Measurements from ENCODE around the gene ANKRD26. TPM values are rescaled to one million over a fixed set of nuclear protein-coding genes. Genes with fewer than 3 reads are reported as not detected.

The ANKRD26 gene
- 1 to 10 TPM in 1 of 3 donors, under 1 TPM in 2; 0.27 to 2.0 (median 0.99) TPM for polyA plus RNA-seq

DNA sequence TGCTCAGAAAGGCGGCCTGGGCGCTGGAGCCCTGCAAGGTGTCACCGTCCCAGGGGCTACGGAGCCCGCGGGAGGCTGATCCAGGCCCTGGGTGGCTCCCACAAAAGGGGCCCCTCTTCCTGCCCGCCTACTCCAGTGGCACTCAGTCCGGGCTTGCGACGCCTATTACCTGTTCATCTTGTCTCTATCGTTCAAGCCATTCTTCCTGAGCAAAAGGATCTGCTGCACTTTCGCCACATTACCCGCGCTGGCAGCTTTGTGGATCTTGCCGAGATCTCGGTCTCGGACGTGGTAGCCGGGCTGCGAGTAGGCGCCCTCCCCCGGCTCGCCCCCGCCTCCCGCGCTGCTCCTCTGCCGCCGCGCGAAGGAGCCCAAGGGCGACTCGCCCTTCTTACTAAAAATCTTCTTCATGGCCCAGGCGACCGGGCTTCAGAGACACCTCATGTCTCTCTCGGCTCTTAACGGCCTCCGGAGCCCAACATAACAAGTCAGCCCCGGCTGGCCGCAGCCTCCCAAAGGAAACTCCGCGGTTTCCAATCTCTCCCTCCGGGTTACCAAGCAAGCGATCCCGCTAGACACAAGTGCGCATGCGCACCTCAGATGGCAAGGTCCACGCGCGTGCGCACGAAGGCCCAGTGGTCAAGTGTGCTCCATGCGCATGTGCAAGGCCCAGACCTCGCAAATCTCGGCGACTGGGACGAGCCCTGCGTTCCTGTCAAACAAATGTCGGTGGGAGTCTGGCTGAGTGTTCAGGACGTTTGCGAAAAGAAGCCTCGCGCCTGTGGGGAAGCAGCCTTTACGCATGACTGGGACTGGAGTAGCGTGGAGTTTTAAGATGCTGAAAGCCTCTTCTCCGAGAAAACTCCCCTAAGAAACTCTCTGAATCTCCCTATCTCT is at the start of gene ANKRD26:
TSS of gene ANKRD26 (minus strand) at position 579 of the 897 bp plus-strand sequence. CDS start at position 411, 168 bp downstream.
- H3K9me3 Mint-ChIP-seq, result no peaks in the 10 kb centered on the region
- H3K27ac Mint-ChIP-seq, result peak within 1 kb of the TSS; percentile 87 to 96 (median 94)
- H3K27me3 Mint-ChIP-seq (ENCODE audit: low read depth in 3 of 3), result peaks cover 9 to 15% (median 10%) of the 10 kb centered on the region in 3 donors
- peak within 1 kb of the TSS; percentile 85 to 95 (median 91) for H3K4me3 Mint-ChIP-seq
- H3K4me1 Mint-ChIP-seq, result peaks cover 35 to 39% of the 10 kb centered on the region in 2 donors
- H3K36me3 Mint-ChIP-seq, result peaks cover 0 to 3% (median 0%) of the 10 kb centered on the region in 3 donors
- DNase-seq, result peak; percentile 97

- H3K4me3 Mint-ChIP-seq, result no peak overlapping the region
- peaks cover 14 to 29% (median 21%) of the 10 kb centered on the region in 3 donors for H3K36me3 Mint-ChIP-seq
- H3K9me3 Mint-ChIP-seq, result no peaks in the 10 kb centered on the region
- H3K27me3 Mint-ChIP-seq (ENCODE audit: low read depth in 3 of 3), result peaks cover 0 to 4% (median 0%) of the 10 kb centered on the region in 3 donors
- DNase-seq, result no peak
- H3K4me1 Mint-ChIP-seq, result peaks cover 23 to 64% of the 10 kb centered on the region in 2 donors
- peak overlapping the region in 1 of 6 donors; percentile 28 for H3K27ac Mint-ChIP-seq
These were observed 47.4 kb upstream of the ANKRD26 start for GRCh38 chr10:27147701-27148100.

DNA sequence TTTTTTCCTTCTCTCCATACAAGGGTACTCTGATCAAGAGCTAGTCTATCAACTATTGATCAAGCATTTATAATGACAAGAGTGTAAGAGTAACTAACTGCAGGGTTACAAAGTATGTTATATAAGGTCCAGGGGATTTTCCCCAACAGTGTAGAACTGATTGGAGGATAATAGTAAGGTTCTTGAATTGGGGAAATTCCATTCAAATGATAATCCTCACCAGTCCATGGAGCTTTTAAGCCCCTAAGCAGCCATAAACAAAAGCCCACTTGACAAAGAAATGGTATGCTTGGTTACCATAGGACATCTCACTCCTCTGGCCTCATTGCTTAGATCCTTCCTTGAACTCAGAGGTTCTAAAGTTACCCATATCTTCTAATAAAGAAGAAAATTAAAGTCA is 45.6 kb upstream of the ANKRD26 start:
- no peak overlapping the region for H3K4me3 Mint-ChIP-seq
- peaks cover 13 to 47% of the 10 kb centered on the region in 2 donors for H3K4me1 Mint-ChIP-seq
- peak overlapping the region in 1 of 6 donors; percentile 34 for H3K27ac Mint-ChIP-seq
- no peak for DNase-seq
- no peaks in the 10 kb centered on the region for H3K9me3 Mint-ChIP-seq
- peaks cover 11 to 35% (median 22%) of the 10 kb centered on the region in 3 donors for H3K36me3 Mint-ChIP-seq
- H3K27me3 Mint-ChIP-seq (ENCODE audit: low read depth in 3 of 3), result peaks cover 0 to 4% (median 3%) of the 10 kb centered on the region in 3 donors

DNA sequence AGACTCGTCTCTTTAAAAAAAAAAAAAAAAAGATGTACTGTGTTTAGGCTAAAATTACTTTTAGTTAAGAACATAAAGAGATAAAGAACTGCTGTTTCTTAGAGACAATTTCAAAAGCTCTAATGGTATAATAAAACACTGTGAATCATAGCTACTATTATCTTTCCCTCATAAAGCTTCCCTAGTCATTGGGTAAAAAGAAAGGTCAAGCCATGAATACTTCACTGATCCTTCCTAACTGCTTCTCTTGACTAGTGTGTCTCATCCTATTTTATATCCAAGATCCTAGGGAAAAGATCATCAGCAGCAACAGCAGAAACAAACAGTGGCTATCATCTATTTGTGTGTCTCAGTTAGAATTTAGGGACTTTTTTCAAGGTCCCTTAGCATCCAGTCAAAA is 43.4 kb upstream of the ANKRD26 start:
- no peaks in the 10 kb centered on the region for H3K9me3 Mint-ChIP-seq
- DNase-seq, result no peak
- H3K27ac Mint-ChIP-seq, result no peak overlapping the region
- no peak overlapping the region for H3K4me3 Mint-ChIP-seq
- peaks cover 0 to 7% (median 5%) of the 10 kb centered on the region in 3 donors for H3K27me3 Mint-ChIP-seq (ENCODE audit: low read depth in 3 of 3)
- H3K4me1 Mint-ChIP-seq, result peaks cover 6 to 30% of the 10 kb centered on the region in 2 donors
- peaks cover 15 to 38% (median 22%) of the 10 kb centered on the region in 3 donors for H3K36me3 Mint-ChIP-seq

- H3K36me3 Mint-ChIP-seq, result peaks cover 5 to 23% (median 18%) of the 10 kb centered on the region in 3 donors
- H3K9me3 Mint-ChIP-seq, result no peaks in the 10 kb centered on the region
- H3K4me1 Mint-ChIP-seq, result no peaks in the 10 kb centered on the region
- DNase-seq, result no peak
- peaks cover 0 to 5% (median 3%) of the 10 kb centered on the region in 3 donors for H3K27me3 Mint-ChIP-seq (ENCODE audit: low read depth in 3 of 3)
- H3K27ac Mint-ChIP-seq, result no peak overlapping the region
- no peak overlapping the region for H3K4me3 Mint-ChIP-seq
These were observed 38.0 kb upstream of the ANKRD26 start for GRCh38 chr10:27138277-27138676.

DNA sequence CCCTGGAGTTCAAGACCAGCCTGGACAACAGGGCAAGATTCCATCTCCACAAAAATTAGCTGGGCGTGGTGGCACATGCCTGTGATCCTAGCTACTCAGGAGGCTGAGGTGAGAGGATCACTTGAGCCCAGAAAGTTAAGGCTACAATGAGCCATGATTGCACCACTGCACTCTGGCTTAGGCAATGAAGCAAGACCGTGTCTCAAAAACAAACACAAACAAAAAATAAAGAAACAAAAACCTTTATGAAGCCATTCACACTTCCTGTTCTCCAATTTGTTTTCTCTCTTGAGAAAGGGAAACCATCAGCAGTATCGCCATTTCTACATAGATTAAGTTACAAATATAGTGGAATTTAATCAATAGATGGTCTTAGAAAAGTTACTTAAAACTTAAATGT is 34.1 kb upstream of the ANKRD26 start:
- Mint-ChIP-seq H3K9me3 (no peaks in the 10 kb centered on the region), H3K36me3 (peaks cover 23 to 38% (median 36%) of the 10 kb centered on the region in 3 donors), H3K27me3 (ENCODE audit: low read depth in 3 of 3) (peaks cover 0 to 2% (median 0%) of the 10 kb centered on the region in 3 donors), H3K4me1 (peaks cover 0 to 5% of the 10 kb centered on the region in 2 donors), H3K27ac (peak overlapping the region in 1 of 6 donors; percentile 18), H3K4me3 (no peak overlapping the region)
- DNase-seq, result no peak

DNA sequence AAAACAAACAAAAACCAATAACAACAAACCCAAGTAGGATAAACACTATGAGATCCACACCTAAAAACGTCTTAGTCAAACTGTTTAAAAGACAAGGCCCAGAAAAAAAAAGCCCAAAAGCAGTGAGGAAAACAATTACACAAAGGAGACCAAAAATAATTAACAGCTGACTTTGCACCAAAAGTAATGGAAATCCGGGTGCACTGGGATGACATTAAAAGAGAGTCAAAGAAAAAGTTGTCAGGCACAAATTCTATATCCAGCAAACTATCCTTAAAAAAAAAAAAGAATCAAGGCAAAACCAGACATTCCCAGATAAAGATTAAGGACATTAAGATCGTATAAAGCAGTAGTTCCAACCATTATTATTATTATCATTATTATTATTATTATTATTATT is 7.9 kb upstream of the ANKRD26 start:
- Mint-ChIP-seq H3K9me3 (no peaks in the 10 kb centered on the region), H3K4me3 (no peak overlapping the region), H3K27ac (peak overlapping the region in 1 of 6 donors; percentile 49), H3K4me1 (peaks cover 10 to 14% of the 10 kb centered on the region in 2 donors), H3K27me3 (ENCODE audit: low read depth in 3 of 3) (peaks cover 0 to 3% (median 0%) of the 10 kb centered on the region in 3 donors), H3K36me3 (peaks cover 17 to 26% (median 24%) of the 10 kb centered on the region in 3 donors)
- no peak for DNase-seq

GRCh38 chr10:27104919-27105318 is 4.6 kb upstream of the ANKRD26 start:
- peak in 2 of 3 donors; percentile 6 to 18 for DNase-seq
- H3K27me3 Mint-ChIP-seq (ENCODE audit: low read depth in 3 of 3), result peaks cover 9 to 15% (median 10%) of the 10 kb centered on the region in 3 donors
- H3K36me3 Mint-ChIP-seq, result peaks cover 8 to 12% (median 11%) of the 10 kb centered on the region in 3 donors
- H3K27ac Mint-ChIP-seq, result peak overlapping the region in 5 of 6 donors; percentile 39 to 86 (median 68)
- H3K4me3 Mint-ChIP-seq, result no peak overlapping the region
- H3K4me1 Mint-ChIP-seq, result peaks cover 31 to 38% of the 10 kb centered on the region in 2 donors
- no peaks in the 10 kb centered on the region for H3K9me3 Mint-ChIP-seq

DNA sequence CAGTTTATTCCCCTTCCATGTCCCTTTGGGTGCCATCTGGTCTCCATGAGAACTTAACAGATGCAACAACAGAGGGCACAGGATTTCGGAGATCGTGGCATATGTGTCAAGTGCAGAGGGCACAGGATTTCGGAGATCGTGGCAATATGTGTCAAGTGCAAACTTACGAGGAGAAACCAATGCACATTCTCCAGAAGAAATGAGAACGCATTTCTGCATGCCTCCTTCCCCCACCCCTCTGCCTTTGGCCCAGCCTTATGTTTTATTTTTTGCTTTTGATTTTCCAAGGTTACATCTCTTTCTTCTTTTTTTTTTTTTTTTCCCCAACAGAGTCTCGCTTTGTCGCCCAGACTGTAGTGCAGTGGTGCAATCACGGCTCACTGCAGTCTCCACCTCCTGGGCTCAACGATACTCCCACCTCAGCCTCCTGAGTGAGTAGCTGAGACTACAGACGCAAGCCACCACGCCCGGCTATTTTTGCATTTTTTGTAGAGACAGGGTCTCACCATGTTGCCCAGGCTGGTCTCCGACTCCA is 586 bp upstream of the ANKRD26 start:
- Mint-ChIP-seq H3K4me3 (peak overlapping the region; percentile 85 to 95 (median 91)), H3K36me3 (peaks cover 0 to 3% (median 0%) of the 10 kb centered on the region in 3 donors), H3K4me1 (peaks cover 38 to 44% of the 10 kb centered on the region in 2 donors), H3K9me3 (no peaks in the 10 kb centered on the region), H3K27me3 (ENCODE audit: low read depth in 3 of 3) (peaks cover 9 to 15% (median 10%) of the 10 kb centered on the region in 3 donors), H3K27ac (peak overlapping the region; percentile 87 to 96 (median 94))
- DNase-seq, result peak in 1 of 3 donors; percentile 2

DNA sequence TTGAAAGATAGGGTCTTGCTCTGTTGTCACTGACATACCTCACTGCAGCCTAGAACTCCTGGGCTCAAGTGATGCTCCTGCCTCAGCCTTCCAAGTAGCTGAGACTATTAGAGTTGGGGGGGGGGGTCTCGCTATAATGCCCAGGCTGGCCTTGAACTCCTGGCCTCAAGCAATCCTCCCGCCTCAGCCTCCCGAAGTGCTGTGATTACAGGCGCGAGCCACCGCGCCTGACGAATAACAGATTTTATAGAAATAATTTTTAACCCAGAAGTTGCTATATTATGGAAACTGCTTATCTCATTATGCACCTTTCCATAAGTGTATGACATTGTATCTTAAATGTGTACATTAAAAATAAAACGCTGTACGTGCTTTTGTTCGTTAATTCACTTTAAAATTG is 846 bp downstream of the ANKRD26 start:
- peak overlapping the region; percentile 74 to 96 (median 93) for H3K27ac Mint-ChIP-seq
- DNase-seq, result no peak

GRCh38 chr10:27088119-27089044 is 11.9 kb downstream of the ANKRD26 start:
- Mint-ChIP-seq H3K27ac (no peak overlapping the region), H3K4me3 (no peak overlapping the region)

More for the DNA sequence above, 846 bp downstream of the ANKRD26 start:
- Mint-ChIP-seq H3K4me3 (peak overlapping the region; percentile 85 to 95 (median 91)), H3K4me1 (peaks cover 30 to 32% of the 10 kb centered on the region in 2 donors), H3K36me3 (peaks cover 0 to 3% (median 0%) of the 10 kb centered on the region in 3 donors), H3K9me3 (no peaks in the 10 kb centered on the region), H3K27me3 (ENCODE audit: low read depth in 3 of 3) (peaks cover 7 to 15% (median 10%) of the 10 kb centered on the region in 3 donors)

DNA sequence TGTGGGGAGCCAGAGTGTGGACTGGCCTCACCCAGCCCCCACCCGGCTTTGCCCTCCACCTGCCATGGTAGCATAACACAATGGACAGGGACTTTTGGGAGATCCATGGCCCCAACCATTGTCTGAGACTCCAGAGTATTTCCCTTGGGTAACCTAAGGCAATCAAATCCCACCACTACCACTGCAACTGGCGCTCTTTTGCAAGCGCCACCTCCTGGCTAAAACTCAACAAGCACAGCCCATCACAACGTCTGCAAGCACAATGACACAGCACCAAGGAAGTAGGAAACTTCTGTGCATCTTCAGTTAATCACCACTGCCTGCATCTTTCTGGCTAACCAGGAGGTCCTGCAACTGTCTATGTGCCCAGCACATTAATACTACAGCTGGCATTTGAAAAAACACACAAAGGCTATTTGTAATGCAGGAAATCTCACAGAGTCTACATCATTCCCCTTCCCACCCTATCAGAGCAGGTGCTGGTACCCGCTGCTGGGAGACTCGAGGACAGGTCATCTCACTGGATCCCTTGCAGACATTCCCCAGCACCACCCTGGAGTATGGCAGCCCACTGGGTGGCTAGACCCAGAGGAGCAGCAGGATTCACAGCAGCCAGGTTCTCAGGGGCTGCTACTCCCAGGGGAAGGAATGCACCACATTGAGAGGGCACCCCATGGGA is 27.7 kb downstream of the ANKRD26 start:
- no peak for DNase-seq
- H3K27ac Mint-ChIP-seq, result no peak overlapping the region
- H3K4me1 Mint-ChIP-seq, result no peaks in the 10 kb centered on the region
- peaks cover 0 to 5% (median 0%) of the 10 kb centered on the region in 6 donors for H3K9me3 Mint-ChIP-seq
- H3K4me3 Mint-ChIP-seq, result no peak overlapping the region
- H3K27me3 Mint-ChIP-seq (ENCODE audit: low read depth in 3 of 3), result peaks cover 0 to 3% (median 0%) of the 10 kb centered on the region in 3 donors
- H3K36me3 Mint-ChIP-seq, result peaks cover 39 to 61% (median 51%) of the 10 kb centered on the region in 3 donors

More at GRCh38 chr10:27088119-27089044, 11.9 kb downstream of the ANKRD26 start:
- no peaks in the 10 kb centered on the region for H3K27me3 Mint-ChIP-seq (ENCODE audit: low read depth in 3 of 3)
- H3K4me1 Mint-ChIP-seq, result no peaks in the 10 kb centered on the region
- H3K36me3 Mint-ChIP-seq, result peaks cover 13 to 31% (median 19%) of the 10 kb centered on the region in 3 donors
- H3K9me3 Mint-ChIP-seq, result no peaks in the 10 kb centered on the region
- no peak for DNase-seq

Data from immature natural killer cell (primary cell).